K562 (cell line): ENCODE data around the gene PSAP. TPM values are rescaled to one million over a fixed set of nuclear protein-coding genes. Genes with fewer than 3 reads are reported as not detected.

Experiments used
- ARID3B ChIP-seq: fragments of 250-450 bp; sonication (Bioruptor Pico); IDR thresholded peaks from 2 replicates; pipeline ENCODE4 v1.4.0; 2020; ENCODE audit warnings: borderline replicate concordance
- CEBPZ ChIP-seq: fragments of 150-350 bp; IDR thresholded peaks from 2 replicates; pipeline ENCODE4 v1.6.1; 2014; ENCODE audit warnings: low read depth, mild to moderate bottlenecking, low read length, borderline replicate concordance
- CHCHD3 ChIP-seq: fragments of 250-450 bp; sonication (Bioruptor Pico); IDR thresholded peaks from 2 replicates; pipeline ENCODE4 v2.1.2; 2022; ENCODE audit warnings: mild to moderate bottlenecking
- CHD4 ChIP-seq: fragments of 200-600 bp; sonication (generic); IDR thresholded peaks from 3 replicates; pipeline ENCODE4 v1.6.1; 2012; ENCODE audit warnings: low read depth, mild to moderate bottlenecking, mixed read lengths, low read length, inconsistent platforms; ENCODE audit not compliant: insufficient read depth, insufficient replicate concordance, poor library complexity, severe bottlenecking
- ESRRB ChIP-seq: fragments of 250-450 bp; sonication (Bioruptor Pico); IDR thresholded peaks from 2 replicates; pipeline ENCODE4 v1.5.0; 2020; ENCODE audit warnings: mild to moderate bottlenecking, moderate library complexity, borderline replicate concordance
- ETV5 ChIP-seq: sonication (generic); formaldehyde crosslinking; IDR thresholded peaks from 2 replicates; pipeline ENCODE4 v1.4.0; 2020; ENCODE audit warnings: low read depth, mild to moderate bottlenecking, missing genetic modification reagents
- FOXA1 ChIP-seq: fragments of 450-650 bp; IDR thresholded peaks from 2 replicates; pipeline ENCODE4 v1.6.1; 2016; ENCODE audit warnings: mild to moderate bottlenecking, borderline replicate concordance
- FUS ChIP-seq: fragments of 200-400 bp; formaldehyde crosslinking; optimal IDR thresholded peaks from 2 replicates; pipeline ENCODE3; 2017; ENCODE audit warnings: low read depth, low read length
- GTF2E2 ChIP-seq: fragments of 200-800 bp; sonication (Bioruptor generic); IDR thresholded peaks from 2 replicates; pipeline ENCODE4 v1.6.1; 2016; ENCODE audit warnings: missing genetic modification characterization, missing compliant biosample characterization
- L3MBTL2 ChIP-seq: fragments of 450-650 bp; IDR thresholded peaks from 2 replicates; pipeline ENCODE4 v1.6.1; 2016; ENCODE audit warnings: mild to moderate bottlenecking, moderate library complexity
- MTA3 ChIP-seq: fragments of 450-650 bp; formaldehyde crosslinking; IDR thresholded peaks from 2 replicates; pipeline ENCODE4 v1.6.1; 2017; ENCODE audit warnings: mild to moderate bottlenecking, borderline replicate concordance
- NEUROD1 ChIP-seq: fragments of 150-350 bp; IDR thresholded peaks from 2 replicates; pipeline ENCODE4 v1.6.1; 2014; ENCODE audit warnings: borderline replicate concordance, low read length, low read depth; ENCODE audit not compliant: partially characterized antibody
- NFATC3 ChIP-seq: fragments of 450-650 bp; IDR thresholded peaks from 2 replicates; pipeline ENCODE4 v1.6.1; 2017; ENCODE audit warnings: mild to moderate bottlenecking
- POLR3A ChIP-seq: IDR thresholded peaks from 2 replicates; pipeline ENCODE4 v1.6.1; 2011; ENCODE audit warnings: borderline replicate concordance, mild to moderate bottlenecking, moderate library complexity; ENCODE audit not compliant: insufficient read length, insufficient read depth; ENCODE audit errors: extremely low read depth
- RCOR1 ChIP-seq, 2 experiments: IDR thresholded peaks; 2 replicates each; pipeline ENCODE4 v1.6.1; 2012; ENCODE audit warnings: low read depth in 2 of 2, low read length in 2 of 2, borderline replicate concordance in 1 of 2, improper control_type of control experiment in 1 of 2
- RNF2 ChIP-seq: sonication (generic); IDR thresholded peaks from 2 replicates; pipeline ENCODE4 v1.6.1; 2016
- SUPT5H ChIP-seq: fragments of 450-650 bp; IDR thresholded peaks from 2 replicates; pipeline ENCODE4 v1.6.1; 2016
- TAF9B ChIP-seq: fragments of 450-650 bp; IDR thresholded peaks from 2 replicates; pipeline ENCODE4 v1.6.1; 2018; ENCODE audit warnings: mild to moderate bottlenecking; ENCODE audit not compliant: partially characterized antibody
- TARDBP ChIP-seq: fragments of 450-650 bp; IDR thresholded peaks from 2 replicates; pipeline ENCODE4 v1.6.1; 2016
- ZFPM2 ChIP-seq: fragments of 250-450 bp; sonication (Bioruptor Pico); IDR thresholded peaks from 2 replicates; pipeline ENCODE4 v1.5.1; 2022; ENCODE audit warnings: mild to moderate bottlenecking
- ZNF354B ChIP-seq: fragments of 250-450 bp; sonication (Bioruptor Pico); IDR thresholded peaks from 2 replicates; pipeline ENCODE4 v1.4.0; 2020
- ZNF408 ChIP-seq: fragments of 250-450 bp; sonication (Bioruptor Pico); IDR thresholded peaks from 2 replicates; pipeline ENCODE4 v1.4.0; 2020; ENCODE audit warnings: low read depth, mild to moderate bottlenecking, moderate library complexity
- polyA plus RNA-seq, 8 experiments: library from polyadenylated mRNA; depleted of rRNA in 4 of 8; stranded (reverse) in 5 of 8; unstranded in 3 of 8; fragments of >200 nt; fragmentation: Nextera tagmentation in 2 of 8; fragmentation: Illumina TruSeq in 1 of 8; extraction: Ambion mirVana in 2 of 8; extraction: Trizol in 1 of 8; gene quantifications; 2 replicates each; pipeline versions ENCODE4 v1.2.1 to v1.2.3, GENCODE V29; 2011 to 2014; ENCODE audit warnings: inconsistent platforms in 1 of 8, missing spikeins in 1 of 8
- total RNA-seq, 7 experiments: library from RNA; depleted of rRNA in 6 of 7; stranded (reverse); fragments of >200 nt in 6 of 7; fragmentation: Illumina TruSeq in 2 of 7; extraction: Trizol in 2 of 7; gene quantifications; 2 replicates each; pipeline versions ENCODE4 v1.2.1 to v1.2.3, GENCODE V29; 2011 to 2021; ENCODE audit warnings: low replicate concordance in 1 of 7
- TF ChIP-seq, protein P1 (sequence below): fragments of 450-650 bp; IDR thresholded peaks from 2 replicates; pipeline ENCODE4 v1.6.1; 2014; ENCODE audit warnings: low read depth, mild to moderate bottlenecking, moderate library complexity, borderline replicate concordance

PSAP gene
- total and polyA plus RNA-seq, 9 of the 15 experiments (the other 6 are each of a cell fraction or from before 2014, with no cell fraction given), result 245 to 700 (median 429) TPM

DNA sequence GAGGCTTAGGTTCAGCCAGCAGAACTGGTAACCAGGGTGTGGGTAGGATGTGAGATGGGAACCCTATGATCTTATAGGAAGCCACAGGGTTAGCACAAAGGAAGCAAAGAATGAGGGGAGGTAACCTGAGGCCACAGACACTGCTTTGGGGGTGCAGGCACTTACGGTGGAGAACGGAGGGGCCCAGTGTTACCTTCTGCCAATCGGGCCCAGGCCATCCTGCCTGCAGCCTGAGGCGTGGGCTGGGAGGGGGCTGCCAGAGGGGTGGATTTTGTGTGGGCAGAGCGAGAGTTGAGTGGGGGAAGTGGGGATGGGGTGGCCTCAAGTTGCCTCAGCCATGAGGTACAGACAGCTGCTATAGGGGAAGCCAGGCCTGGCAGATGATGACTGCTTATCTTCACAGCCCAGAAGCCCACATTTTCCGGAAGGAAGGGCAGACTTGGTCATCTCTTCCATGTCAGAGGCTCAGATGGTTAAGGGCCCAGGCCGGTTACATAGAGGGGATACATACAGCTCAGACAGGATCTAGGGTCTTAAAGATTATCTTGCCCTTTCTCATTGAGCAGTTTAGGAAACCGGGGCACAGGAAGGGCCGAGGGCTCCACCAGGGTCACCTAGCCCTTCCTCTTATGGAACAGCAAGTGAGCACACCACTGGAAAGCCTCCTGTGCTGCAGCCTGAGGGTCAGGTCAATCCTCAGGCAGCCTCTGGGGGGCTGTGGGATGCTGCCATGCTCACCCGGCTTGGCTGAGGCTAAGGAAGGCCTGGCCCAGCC is 53.3 kb downstream of the PSAP start (continued):
- TF ChIP-seq FUS (no peak), NFATC3 (no peak), MTA3 (peak; percentile 74), ZNF354B (CRISPR knock-in tag) (no peak), FOXA1 (no peak), ARID3B (0 out of 2 replicates have a peak, but pooled peaks have one; percentile 27), NEUROD1 (peak; percentile 72), ETV5 (peak; percentile 96), TAF9B (no peak), L3MBTL2 (peak; percentile 99), ZFPM2 (no peak), SUPT5H (no peak), CHD4 (no peak), RNF2 (peak; percentile 95), ESRRB (CRISPR knock-in tag) (no peak), POLR3A (no peak), CHCHD3 (CRISPR knock-in tag) (no peak), CEBPZ (no peak), RCOR1 (IDR thresholded peaks at IDR 0.05; ENCODE audit: borderline replicate concordance in 1 of 2, low read depth in 2 of 2, low read length in 2 of 2) (peak in 1 of 2 experiments; percentile 79; a peak in 1 of 4 replicates), TARDBP (no peak), GTF2E2 (no peak), ZNF408 (no peak)
- TF ChIP-seq, protein P1, sequence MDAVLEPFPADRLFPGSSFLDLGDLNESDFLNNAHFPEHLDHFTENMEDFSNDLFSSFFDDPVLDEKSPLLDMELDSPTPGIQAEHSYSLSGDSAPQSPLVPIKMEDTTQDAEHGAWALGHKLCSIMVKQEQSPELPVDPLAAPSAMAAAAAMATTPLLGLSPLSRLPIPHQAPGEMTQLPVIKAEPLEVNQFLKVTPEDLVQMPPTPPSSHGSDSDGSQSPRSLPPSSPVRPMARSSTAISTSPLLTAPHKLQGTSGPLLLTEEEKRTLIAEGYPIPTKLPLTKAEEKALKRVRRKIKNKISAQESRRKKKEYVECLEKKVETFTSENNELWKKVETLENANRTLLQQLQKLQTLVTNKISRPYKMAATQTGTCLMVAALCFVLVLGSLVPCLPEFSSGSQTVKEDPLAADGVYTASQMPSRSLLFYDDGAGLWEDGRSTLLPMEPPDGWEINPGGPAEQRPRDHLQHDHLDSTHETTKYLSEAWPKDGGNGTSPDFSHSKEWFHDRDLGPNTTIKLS, result peak; percentile 32; the same call in 1 of the 2 replicates
